LNCaP clone FGC (cell line): ENCODE data around the gene PRKAG2.

Experiments used
- DNase-seq: peaks from one replicate; pipeline ENCODE4 v3.0.0-alpha.2; 2011; ENCODE audit warnings: low read depth
- H3K4me3 ChIP-seq: 2 replicates; pipeline ENCODE4 v1.5.1; 2011; ENCODE audit warnings: mild to moderate bottlenecking, low read depth, low read length, control low read depth
- TF ChIP-seq, protein P1 (sequence below): IDR thresholded peaks from 2 replicates; pipeline ENCODE4 v1.5.1; 2012; ENCODE audit warnings: mild to moderate bottlenecking; ENCODE audit not compliant: control insufficient read depth, insufficient read depth; ENCODE audit errors: extremely low read depth

The PRKAG2 gene

DNA sequence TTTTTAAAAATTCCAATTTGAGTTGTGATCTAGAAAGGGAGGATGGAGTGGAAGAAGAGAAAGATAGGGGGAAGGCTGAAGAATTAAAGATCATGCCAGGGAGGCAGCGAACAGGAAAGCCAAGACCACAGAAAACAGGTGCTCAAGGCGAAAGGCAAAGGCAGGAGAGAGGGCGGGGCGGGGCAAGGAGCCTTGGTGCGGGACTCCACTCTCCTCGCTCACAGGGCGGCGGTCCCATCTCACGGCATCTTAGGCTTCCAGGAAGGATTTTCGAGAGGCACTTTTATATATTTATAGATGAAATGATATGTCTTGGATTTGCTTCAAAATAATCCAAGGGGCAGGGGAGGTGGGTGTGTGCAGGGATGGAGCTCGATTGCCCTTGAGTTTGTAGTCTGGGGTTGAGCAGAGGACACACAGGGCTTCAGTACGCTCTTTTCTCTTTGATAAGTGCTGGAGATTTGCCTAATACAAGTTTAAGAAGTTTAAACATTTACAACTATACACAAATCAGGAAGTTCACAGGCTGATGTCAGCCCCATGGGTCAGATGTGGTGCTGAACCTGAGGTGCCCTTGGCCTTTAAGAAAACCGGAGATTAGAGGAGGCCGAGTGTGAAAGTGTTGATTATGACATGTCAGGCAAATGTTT, 161.1 kb downstream of the PRKAG2 start:
- no peak overlapping the region for H3K4me3 ChIP-seq
- TF ChIP-seq, protein P1, sequence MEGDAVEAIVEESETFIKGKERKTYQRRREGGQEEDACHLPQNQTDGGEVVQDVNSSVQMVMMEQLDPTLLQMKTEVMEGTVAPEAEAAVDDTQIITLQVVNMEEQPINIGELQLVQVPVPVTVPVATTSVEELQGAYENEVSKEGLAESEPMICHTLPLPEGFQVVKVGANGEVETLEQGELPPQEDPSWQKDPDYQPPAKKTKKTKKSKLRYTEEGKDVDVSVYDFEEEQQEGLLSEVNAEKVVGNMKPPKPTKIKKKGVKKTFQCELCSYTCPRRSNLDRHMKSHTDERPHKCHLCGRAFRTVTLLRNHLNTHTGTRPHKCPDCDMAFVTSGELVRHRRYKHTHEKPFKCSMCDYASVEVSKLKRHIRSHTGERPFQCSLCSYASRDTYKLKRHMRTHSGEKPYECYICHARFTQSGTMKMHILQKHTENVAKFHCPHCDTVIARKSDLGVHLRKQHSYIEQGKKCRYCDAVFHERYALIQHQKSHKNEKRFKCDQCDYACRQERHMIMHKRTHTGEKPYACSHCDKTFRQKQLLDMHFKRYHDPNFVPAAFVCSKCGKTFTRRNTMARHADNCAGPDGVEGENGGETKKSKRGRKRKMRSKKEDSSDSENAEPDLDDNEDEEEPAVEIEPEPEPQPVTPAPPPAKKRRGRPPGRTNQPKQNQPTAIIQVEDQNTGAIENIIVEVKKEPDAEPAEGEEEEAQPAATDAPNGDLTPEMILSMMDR: no peak
- no peak for DNase-seq

DNA sequence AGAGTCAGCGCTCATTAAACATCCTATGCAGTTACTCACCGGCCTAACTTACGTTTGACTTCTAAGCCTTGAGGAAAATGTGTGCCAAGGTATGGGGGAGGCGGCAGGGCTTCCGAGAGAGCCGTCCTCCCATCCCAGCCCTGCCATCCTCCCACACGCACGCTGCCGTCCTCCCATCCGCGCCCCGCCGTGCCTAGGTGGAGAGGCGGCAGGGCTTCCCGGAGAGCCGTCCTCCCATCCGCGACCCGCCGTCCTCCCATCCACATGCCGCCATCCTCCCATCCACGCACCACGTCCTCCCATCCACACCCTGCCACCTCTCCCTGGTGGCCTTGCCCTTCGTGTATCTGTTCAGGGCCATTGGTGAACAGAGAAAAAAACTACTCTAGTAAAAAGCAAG, 162.7 kb downstream of the PRKAG2 start:
- DNase-seq: no peak
- TF ChIP-seq, protein P1: no peak

GRCh38 chr7:151712810-151713125, 164.1 kb downstream of the PRKAG2 start:
- H3K4me3 ChIP-seq: no peak overlapping the region
- TF ChIP-seq, protein P1: no peak
- no peak for DNase-seq

More for the DNA sequence above, 162.7 kb downstream of the PRKAG2 start:
- no peak overlapping the region for H3K4me3 ChIP-seq

- TF ChIP-seq, protein P1: no peak
- DNase-seq: no peak
- no peak overlapping the region for H3K4me3 ChIP-seq
Measured at GRCh38 chr7:151711906-151712809, 164.8 kb downstream of the PRKAG2 start.

- no peak for DNase-seq
- H3K4me3 ChIP-seq: no peak overlapping the region
- TF ChIP-seq, protein P1: no peak
Measured at GRCh38 chr7:151711435-151711872, 165.5 kb downstream of the PRKAG2 start.

GRCh38 chr7:151710646-151711434, 166.1 kb downstream of the PRKAG2 start:
- TF ChIP-seq, protein P1: no peak
- no peak overlapping the region for H3K4me3 ChIP-seq
- no peak for DNase-seq
